ENCODE measurements around the gene KIF9.
"Not testable (repeated sequence)": the region's sequence is repeated elsewhere in the genome, so short reads cannot be mapped to it uniquely, and the experiment has no call there.

Gene KIF9

DNA sequence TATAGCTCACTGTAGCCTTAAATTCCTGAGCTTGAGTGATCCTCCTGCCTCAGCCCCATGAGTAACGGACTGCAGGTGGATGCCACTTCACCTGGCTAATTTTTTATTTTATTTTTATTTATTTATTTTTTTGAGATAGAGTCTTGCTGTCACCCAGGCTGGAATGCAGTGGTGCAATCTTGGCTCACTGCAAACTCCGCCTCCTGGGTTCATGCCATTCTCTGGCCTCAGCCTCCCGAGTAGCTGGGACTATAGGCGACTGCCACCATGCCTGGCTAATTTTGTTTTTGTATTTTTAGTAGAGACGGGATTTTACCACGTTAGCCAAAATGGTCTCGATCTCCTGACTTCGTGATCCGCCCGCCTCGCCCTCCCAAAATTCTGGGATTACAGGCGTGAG is 102.6 kb downstream of the KIF9 start:
- DNase-seq, result not testable (repeated sequence)

All from CD4-positive, alpha-beta T cell treated with Interleukin-17A for 4 hours (primary cell).